NCI-H2196 treated with DMSO at 0.1 percent for 48 hours (cell line): ENCODE measurements around the gene POLR3E.
A peak's percentile ranks its signal among the peaks of the same experiment; 100 is the strongest.
"Not testable (repeated sequence)": the region's sequence is repeated elsewhere in the genome, so short reads cannot be mapped to it uniquely, and the experiment has no call there.

ENCODE experiments used
- DNase-seq: peaks from one replicate; lab custom pipeline; 2025; ENCODE audit not compliant: unreplicated experiment; lab: John Stamatoyannopoulos, UW

Gene POLR3E

DNA sequence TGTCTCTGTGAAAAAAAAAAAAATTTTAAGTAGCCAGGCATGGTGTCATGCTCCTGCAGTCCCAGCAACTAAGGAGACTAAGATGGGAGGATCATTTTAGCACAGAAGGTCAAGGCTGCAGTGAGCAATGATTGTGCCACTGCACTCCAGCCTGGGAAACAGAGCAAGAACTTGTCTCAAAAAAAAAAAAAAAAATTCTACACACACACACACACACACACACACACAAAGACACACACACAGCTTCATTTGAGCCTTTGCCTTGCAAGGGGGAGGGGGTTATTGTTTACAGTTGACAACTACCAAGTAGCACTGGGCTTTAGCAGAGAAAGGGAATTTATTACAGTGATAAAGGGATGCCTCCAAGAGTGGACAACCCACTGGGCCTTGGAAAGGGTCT is 4.9 kb upstream of the POLR3E start:
- DNase-seq, result no peak

DNA sequence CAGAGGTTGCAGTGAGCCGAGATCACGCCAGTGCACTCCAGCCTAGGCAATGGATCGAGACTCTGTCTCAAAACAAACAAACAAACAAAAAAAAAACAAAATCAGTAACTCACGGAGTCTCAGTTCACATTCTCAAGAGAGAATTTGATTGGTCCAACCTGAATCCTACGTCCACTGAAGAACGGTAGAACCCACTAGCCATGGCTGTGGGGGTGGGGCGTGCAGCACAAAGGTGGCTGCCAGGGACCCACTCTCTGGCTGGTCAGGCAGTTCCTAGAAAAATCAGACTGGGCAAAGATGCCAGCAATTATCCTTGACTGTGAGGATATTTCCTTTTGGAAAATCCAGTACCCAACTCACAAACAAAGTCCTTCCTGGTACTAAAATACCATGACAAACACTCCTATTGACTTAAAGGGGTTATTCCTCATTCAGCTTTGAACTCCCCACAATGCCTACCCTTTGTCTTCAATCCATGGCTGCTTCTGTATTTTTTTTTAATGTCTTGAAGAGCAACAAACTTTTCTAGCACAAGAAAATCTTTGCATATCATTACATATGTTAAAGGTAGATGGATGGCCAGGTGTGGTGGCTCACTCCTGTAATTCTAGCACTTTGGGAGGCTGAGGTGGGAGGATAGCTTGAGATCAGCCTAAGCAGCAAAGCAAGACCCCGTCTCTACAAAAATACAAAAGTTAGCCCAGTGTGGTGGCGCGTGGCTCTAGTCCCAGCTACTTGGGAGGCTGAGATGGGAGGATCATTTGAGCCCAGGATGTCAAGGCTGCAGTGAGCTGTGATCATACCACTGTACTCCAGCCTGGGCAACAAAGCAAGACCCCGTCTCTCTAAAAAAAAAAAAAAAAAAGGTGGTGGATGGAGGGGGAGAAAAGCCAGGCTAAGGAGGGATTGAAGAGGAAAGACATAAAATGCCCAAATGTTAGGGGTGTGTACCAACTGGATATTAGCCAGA is 3.8 kb upstream of the POLR3E start:
- no peak for DNase-seq

DNA sequence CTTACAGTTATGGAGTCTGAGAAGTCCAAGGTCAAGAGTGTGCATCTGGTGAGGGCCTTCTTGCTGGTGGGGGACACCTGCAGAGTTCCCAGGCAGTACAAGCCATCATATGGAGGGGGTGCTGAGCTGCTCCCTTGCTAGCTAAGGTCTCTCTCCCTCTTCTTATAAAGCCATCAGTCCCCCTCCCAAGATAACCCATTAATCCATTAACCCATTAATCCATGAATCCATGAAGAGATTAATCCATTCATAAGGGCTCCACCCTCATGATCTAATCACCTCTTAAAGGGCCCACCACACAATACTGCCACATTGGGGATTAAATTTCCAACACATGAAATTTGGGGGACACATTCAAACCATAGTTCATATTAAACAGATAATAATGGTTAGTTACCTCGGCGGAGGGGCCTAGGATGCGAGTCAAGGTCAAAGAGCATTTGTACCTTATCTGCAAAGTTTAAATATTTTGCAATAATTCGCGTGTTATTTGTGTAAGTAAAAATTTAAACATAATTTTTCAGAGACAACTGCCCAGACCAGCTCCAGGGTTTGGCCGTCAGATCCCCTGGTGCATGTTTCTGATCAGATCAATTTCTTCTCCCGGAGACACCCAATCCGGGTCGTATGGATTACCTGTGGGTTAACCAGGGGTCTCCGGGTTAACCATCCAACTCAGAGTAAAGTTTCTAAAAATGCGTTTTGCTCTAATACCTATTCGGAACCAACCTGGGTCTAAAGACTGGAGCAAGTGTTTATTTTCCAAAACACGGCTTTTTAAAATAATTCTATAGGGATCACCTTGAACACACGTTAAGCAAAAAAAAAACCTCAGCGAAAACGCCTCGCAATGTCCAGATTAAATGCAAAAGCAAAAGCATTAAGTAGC is 740 bp upstream of the POLR3E start:
- no peak for DNase-seq

DNA sequence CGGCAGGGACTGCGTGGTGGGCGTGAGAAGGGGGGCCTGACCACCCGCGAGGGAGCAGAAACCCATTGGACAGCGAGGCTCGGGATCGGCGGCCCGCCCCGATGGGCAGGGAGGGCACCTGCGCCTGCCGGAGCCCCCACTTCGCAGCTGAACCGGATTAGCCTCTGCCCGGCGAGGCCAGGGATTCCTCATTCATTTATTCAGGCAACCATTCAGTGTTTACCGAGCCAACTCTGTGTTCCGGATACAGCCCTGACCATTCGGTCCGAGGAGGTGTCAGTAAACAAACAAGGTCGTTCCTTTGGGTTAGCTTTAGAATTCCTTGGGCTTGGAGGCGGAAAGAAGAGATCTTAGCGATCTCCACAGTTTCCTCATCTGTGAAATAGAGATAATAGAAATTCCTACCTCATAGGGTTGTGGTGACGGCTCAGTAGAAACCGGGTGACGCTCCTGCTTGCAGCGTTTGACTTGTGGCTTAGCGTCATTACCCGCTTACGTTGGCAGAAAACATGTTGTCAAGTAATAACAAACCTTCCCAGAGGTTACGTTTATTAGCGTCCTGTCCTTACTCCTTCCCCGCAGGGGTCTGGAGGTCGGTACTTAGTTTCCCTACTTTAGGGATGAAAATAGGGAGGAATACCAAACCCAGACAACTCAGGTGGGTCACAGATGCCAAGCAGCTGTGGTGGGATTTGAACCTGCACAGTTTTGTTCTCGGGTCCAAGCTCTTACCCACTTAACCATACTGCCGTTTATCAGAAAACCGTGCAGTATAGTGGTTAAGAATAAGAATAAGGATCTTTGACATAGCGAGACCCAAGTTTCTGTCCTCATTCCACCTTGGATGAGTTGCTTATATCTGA is 893 bp downstream of the POLR3E start:
- DNase-seq, result peak; percentile 75

DNA sequence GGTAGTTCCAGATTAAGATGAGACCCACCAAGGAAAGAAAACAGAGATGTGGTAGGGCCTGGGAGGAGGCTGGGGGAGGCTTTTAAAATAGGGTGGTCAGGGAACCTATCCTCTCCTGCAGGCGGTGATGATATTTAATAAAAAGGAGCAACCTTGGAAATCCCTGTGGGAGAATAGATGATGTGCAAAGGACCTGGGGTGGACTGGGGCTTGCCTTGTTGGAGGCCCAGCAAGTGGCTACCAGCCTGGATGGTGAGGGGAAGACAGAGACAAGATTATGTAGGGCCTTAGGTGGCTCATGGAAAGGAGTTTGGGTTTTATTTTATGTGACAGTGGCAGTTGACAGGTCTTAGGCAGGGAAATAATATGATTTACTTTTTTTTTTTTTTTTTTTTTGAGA is 1.8 kb downstream of the POLR3E start:
- no peak for DNase-seq

DNA sequence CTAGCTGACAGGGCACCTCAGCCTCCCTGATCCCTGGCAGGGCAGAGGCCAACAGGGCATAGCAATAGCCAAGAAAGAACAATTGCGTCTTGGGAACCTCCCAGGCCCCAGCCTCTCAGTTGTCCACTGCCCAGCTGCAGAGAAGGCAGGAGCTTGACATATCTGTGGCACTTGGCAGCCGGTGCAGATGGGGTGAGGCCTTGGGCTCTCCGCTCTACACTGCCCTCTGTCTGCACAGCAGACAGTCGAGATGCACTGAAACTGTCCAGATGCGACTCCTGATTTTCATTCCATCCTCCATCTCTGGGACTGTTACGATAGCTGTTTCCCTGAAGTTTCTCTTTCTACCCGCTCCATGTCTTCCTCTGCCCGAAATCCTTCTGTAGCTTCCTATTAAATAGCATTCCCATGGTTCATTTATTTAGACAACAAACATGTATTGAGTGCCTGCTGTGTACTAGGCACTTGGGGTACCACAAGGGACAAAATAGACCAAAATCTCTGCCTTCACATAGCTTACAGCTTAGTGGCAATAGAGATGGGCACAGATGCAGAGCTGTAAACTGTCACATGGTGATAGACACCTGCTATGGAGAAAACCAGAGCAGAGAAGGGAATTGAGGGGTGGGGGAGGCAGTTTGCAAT is 3.3 kb downstream of the POLR3E start:
- DNase-seq, result peak; percentile 63

DNA sequence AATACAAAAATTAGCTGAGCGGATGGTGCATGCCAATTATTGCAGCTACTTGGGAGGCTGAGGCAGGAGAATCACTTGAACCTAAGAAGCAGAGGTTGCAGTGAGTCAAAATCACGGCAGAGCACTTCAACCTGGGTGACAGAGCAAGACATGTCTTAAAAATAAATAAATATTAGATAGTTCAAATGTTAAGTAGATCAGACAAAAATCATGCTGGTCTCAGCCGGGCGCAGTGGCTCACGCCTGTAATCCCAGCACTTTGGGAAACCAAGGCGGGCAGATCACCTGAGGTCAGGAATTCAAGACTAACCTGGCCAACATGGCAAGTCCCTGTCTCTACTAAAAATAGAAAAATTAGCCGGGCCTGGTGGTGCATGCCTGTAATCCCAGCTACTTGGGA is 4.2 kb downstream of the POLR3E start:
- not testable (repeated sequence) for DNase-seq

DNA sequence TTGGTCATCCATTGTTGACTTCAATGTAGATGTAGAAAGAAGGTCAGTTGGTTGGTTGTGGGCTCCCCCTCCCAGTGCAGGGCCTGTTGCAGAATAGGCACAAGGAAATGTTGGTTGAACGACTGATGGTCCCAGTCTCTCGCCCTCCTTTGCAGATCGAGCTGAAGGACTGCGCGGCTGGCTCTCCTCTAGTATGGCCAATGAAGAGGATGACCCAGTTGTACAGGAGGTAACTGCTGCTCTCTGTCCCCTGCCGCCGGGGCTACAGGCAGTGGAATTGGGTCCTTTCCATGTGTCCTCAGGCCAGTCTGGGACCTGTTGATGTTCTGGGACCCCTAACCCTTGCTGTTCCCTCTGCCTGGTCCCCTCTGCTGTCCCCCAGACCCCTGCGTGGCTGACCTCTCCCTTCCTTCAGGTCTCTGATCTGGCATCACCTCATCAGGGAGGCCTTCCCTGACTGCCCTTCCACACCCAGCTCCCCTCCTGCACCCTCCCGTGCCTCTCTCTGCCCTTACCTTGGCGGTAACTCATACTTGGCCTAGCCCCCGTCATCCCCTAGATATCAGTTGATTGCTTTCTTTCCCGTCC is 5.7 kb downstream of the POLR3E start:
- no peak for DNase-seq

DNA sequence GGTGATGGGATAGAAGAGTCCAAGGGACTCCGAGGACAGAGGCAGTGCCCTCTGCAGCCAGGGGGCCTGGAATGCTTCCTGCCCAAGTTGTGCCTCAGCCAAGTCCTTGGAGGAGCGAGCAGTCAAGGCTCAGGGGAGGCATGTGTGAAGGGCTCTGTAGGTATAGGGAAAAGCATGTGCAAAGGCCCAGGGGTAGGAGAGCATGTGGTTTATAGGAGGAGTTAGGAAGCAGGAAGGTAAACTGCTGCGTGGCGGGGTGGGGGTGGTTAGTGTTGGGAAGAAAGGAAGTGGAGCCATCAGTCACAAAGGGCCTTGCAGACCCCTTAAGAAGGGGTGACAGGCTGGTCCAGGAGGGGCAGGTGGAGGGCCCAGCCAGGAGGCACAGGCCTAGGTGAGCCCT is 7.2 kb downstream of the POLR3E start:
- no peak for DNase-seq

DNA sequence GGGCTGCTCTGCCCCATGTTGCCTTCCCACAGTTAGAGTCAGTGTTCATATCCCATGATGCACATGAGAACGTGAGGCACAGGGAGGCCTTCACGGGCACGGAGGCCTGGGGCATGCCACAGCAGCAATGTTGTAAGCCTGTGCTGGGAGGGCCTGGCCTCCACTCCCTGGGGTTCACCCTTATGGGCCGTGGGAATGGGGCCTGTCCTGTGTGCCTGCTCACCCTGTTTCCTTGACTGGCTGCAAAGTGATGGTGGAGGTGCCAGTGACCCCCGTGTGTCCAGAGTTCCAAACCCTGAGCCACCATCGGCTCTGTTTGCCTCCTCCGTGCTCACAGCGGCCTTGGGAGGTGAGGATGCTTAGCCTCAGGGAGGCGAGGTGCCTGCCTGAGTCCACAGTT is 9.6 kb downstream of the POLR3E start:
- DNase-seq, result no peak

DNA sequence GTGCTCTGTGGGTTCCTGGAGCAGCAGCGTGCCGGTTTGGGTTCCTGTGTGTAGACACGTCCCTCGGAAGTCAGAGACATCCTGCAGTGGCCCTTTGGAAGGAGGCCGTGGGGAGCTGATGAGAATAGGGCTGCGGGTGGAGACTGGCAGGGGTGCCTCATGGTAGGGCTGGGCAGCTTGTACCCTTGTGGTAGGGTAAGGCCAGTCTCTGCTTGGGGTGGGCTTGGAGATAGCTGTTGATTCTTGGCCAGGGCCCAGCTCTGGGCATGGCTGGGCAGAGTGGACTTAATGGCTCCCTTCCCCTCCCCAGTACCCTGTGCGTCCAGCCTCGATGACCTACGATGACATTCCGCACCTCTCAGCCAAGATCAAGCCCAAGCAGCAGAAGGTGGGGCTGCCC is 10.6 kb downstream of the POLR3E start:
- DNase-seq, result no peak

DNA sequence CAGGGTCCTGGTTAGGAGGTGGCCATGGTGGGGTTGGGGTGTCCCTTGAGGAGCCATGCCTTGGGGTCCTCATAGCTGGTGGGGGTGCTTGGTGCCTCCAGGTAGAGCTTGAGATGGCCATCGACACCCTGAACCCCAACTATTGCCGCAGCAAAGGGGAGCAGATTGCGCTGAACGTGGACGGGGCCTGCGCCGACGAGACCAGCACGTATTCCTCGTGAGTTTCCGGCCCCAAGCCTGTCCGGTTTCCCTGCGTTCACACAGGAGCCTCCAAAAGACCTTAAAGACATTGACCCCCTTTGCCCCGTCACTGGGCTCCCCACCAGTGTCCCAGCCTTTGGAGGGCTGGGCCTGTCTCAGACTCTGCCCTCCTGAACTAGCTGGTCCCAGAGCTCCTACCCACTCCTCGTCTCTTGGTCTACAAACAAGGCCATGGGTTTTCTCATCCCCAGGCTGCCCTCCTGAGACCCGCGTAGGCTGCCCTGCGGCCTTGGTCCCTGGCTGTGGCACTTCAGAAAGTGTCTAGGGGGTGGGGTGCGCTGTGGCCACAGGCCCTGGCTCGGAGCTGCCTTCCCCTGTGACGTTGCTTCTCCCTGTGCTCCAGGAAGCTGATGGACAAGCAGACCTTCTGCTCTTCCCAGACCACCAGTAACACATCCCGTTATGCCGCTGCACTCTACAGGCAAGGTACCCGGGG is 11.8 kb downstream of the POLR3E start:
- DNase-seq, result no peak

DNA sequence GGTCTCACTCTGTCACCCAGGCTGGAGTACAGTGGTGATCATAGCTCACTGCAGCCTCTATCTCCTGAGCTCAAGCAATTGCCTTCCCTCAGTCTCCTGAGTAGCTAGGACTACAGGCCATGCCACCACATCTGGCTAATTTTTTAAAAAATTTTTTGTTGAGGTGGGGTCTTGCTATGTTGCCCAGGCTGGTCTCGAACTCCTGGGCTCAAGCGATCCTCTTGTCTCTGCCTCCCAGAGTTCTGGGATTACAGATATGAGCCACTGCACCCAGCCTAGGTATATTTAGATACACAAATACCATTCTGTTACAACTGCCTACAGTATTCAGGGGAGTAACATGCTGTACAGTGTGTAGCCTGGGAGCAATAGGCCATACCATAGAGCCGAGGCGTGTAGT is 14.3 kb downstream of the POLR3E start:
- DNase-seq, result no peak

DNA sequence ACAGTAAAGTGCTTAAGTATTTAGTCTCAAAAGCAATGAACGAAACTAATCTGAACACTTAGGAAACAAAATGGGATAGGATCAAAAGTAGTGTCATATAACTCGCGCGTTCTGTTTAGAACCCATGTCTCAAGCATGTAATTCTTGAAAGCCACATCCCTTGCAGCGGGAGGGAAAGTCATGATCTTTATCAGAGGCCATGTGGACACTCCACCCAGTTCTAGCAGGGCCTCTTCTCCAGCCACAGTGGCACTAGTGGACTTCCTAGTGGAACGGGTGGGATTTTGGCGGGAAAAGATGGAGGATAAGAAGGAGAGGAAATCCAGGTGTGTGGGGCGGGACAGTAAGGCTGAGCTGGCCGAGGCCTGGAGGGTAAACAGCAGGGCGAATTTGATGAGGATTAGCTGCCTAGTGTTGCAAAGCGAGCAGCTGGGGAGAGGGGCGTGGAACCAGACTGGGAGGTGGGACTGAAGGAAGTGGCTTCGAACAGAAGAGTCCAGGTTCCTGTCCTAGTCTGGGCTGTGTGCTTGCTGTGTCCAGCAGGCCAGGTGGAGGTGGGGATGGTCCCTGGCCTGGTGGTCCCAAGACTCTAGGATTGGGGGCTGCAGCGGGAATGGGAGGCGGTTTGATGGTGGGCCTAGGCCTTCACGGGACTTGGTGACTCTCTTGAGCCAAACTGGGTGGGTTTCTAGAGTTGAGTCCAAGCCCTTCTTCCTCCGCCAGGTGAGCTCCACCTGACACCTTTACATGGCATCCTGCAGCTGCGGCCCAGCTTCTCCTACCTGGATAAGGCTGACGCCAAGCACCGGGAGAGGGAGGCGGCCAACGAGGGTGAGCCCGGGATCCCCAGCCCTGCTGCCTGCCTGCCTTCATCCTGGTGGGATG is 15.9 kb downstream of the POLR3E start:
- DNase-seq, result no peak

DNA sequence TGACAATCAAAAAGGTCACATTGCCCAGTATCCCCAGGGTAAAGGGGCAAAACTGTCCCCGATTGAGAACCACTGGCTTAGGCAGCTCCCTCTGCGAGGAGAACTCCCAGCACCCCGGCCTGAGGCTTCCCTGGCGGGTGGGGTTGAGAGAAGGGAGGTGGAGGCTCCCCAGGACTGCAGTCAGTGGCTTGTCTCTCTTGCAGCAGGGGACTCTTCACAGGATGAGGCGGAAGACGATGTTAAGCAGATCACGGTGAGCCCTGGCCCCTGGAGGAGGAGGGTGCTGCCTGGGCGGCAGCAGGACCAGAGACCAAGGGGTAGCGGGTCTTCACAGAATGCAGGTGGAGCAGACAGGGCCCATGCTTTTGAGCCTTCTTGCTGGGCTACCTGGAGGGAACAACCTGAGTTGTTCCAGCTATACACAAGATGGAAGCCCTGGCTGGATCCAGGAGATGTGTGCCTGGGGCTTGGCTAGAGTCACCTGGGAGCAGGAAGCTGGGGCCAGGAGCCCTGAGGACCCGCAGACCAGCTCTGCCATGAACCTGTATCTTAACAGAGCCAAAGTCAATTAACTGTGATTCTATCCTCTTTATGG is 16.8 kb downstream of the POLR3E start:
- no peak for DNase-seq

DNA sequence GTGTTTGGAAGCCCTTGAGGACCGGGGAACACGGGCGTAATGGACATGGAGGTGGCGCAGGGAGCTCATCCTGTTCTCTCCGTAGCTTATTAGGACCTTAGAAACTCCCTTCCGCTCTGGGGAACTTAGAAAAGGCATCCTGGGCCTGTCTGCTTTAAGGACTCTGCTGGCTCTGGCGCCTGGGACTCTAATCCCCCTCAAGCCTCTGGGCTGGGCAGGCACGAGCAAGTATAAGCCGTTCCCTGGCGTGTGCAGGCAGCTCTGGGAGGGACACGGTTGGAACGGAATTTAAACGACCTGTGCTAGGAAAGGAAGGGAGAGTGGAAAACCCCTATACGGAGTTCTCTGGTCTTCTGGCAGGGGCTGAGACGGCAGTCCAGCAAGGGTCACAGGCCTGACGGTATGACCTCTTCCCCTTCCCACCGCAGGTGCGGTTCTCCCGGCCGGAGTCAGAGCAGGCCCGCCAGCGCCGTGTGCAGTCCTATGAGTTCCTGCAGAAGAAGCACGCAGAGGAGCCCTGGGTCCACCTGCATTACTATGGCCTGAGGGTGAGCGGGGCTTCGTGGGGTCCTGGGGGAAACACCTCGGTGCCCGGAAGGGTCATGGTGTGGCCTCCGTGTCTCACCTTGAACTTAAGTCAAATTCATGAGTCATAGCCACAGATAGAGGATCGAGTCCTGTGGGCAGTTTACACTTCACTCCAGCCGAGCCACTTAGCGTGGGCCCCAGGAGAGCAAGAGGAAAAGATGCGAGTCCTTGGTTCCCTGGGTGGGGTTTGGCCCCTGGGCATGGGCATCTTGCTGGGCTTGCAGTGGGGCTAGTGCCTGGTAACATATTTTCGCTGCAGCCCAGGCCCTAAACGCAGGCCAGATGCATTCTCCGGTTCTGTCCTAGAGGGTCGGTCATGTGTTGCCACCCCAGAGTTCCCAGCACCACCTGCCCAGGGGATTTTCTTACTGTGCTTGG is 17.7 kb downstream of the POLR3E start:
- no peak for DNase-seq

DNA sequence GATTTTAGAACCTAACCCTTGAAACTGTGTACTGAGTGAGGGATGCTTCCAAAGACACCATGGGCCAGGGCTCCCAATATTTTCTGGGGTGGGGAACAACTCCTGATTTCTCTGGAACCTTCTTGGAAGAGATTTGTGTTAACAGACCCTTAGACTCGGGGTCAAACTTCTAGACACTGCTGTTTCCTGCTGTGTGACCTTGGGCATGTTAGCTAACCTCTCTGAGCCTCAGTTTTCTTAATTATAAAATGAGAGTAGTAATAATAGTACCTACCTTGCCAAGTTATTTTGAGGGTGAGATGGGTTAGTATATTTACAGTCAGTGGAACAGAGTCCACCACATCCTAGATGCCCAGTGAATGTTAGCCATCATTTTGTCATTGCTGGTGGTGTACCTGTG is 18.8 kb downstream of the POLR3E start:
- no peak for DNase-seq
